Liver (tissue), 9 donors: ENCODE measurements around the gene BCAS1. TPM values are rescaled to one million over a fixed set of nuclear protein-coding genes. Genes with fewer than 3 reads are reported as not detected.

ENCODE experiments used
- DNase-seq: peaks from one replicate; pipeline ENCODE4 v3.0.0-alpha.2; 2017; ENCODE audit warnings: low spot score
- H3K27ac ChIP-seq, 2 donors: one replicate each; pipeline ENCODE4 v1.7.0; 2013; ENCODE audit warnings: inconsistent platforms in 2 of 2, low read length in 2 of 2, control low read depth in 1 of 2, low read depth in 1 of 2, mild to moderate bottlenecking in 1 of 2
- H3K27me3 ChIP-seq, 4 donors: one replicate each; pipeline versions ENCODE4 v1.6.1 to v1.7.0; 2013; ENCODE audit warnings: low read length in 3 of 4, inconsistent platforms in 1 of 4, mild to moderate bottlenecking in 1 of 4, moderate library complexity in 1 of 4; ENCODE audit not compliant: control insufficient read depth in 4 of 4, insufficient read depth in 4 of 4
- H3K36me3 ChIP-seq, 4 donors: one replicate each; pipeline versions ENCODE4 v1.6.1 to v1.7.0; 2013; ENCODE audit warnings: low read length in 3 of 4, mild to moderate bottlenecking in 3 of 4, low read depth in 1 of 4, moderate library complexity in 1 of 4; ENCODE audit not compliant: control insufficient read depth in 4 of 4, insufficient read depth in 3 of 4
- H3K4me1 ChIP-seq, 4 donors: one replicate each; pipeline versions ENCODE4 v1.6.1 to v1.7.0; 2013; ENCODE audit warnings: low read length in 3 of 4, mild to moderate bottlenecking in 3 of 4, moderate library complexity in 1 of 4; ENCODE audit not compliant: control insufficient read depth in 4 of 4, insufficient read depth in 4 of 4
- H3K4me3 ChIP-seq, 3 donors: one replicate each; pipeline versions ENCODE4 v1.6.1 to v1.7.0; 2013; ENCODE audit warnings: low read length in 3 of 3, control low read depth in 1 of 3, low read depth in 1 of 3, mild to moderate bottlenecking in 1 of 3
- H3K9ac ChIP-seq, 2 donors: one replicate each; pipeline ENCODE4 v1.7.0; 2013; ENCODE audit warnings: low read length in 2 of 2, mild to moderate bottlenecking in 2 of 2, moderate library complexity in 2 of 2, control low read depth in 1 of 2, low read depth in 1 of 2
- H3K9me3 ChIP-seq, 4 donors: one replicate each; pipeline versions ENCODE4 v1.6.1 to v1.7.0; 2013; ENCODE audit warnings: low read length in 3 of 4; ENCODE audit not compliant: control insufficient read depth in 4 of 4
- EGR1 ChIP-seq, 2 donors: IDR thresholded peaks; 2 replicates each; pipeline ENCODE4 v1.6.1; 2016 to 2018; ENCODE audit warnings: antibody characterized with exemption in 2 of 2, low read depth in 2 of 2
- FOXA1 ChIP-seq: IDR thresholded peaks from 2 replicates; pipeline ENCODE4 v1.6.1; 2016; ENCODE audit warnings: antibody characterized with exemption
- FOXA2 ChIP-seq: IDR thresholded peaks from 2 replicates; pipeline ENCODE4 v1.6.1; 2016; ENCODE audit warnings: antibody characterized with exemption
- GABPA ChIP-seq, 2 donors: IDR thresholded peaks in 1 of 2; conservative IDR thresholded peaks in 1 of 2; 2 replicates each; pipeline ENCODE4 v1.6.1; 2016; ENCODE audit warnings: antibody characterized with exemption in 2 of 2, mild to moderate bottlenecking in 1 of 2, moderate library complexity in 1 of 2
- HNF4A ChIP-seq, 2 donors: conservative IDR thresholded peaks; 2 replicates each; pipeline ENCODE4 v1.6.1; 2016; ENCODE audit warnings: antibody characterized with exemption in 2 of 2, mild to moderate bottlenecking in 2 of 2
- HNF4G ChIP-seq: IDR thresholded peaks from 2 replicates; pipeline ENCODE4 v1.6.1; 2016; ENCODE audit warnings: antibody characterized with exemption
- JUND ChIP-seq, 2 donors: IDR thresholded peaks; 2 replicates each; pipeline ENCODE4 v1.6.1; 2016; ENCODE audit warnings: antibody characterized with exemption in 2 of 2
- NR2F2 ChIP-seq: IDR thresholded peaks from 2 replicates; pipeline ENCODE4 v1.6.1; 2016; ENCODE audit warnings: antibody characterized with exemption
- RAD21 ChIP-seq, 2 donors: IDR thresholded peaks; 2 replicates each; pipeline ENCODE4 v1.6.1; 2016; ENCODE audit warnings: antibody characterized with exemption in 2 of 2, mild to moderate bottlenecking in 2 of 2
- RXRA ChIP-seq, 2 donors: IDR thresholded peaks; 2 replicates each; pipeline ENCODE4 v1.6.1; 2017 to 2018; ENCODE audit warnings: antibody characterized with exemption in 2 of 2, mild to moderate bottlenecking in 1 of 2
- TAF1 ChIP-seq: conservative IDR thresholded peaks from 2 replicates; pipeline ENCODE4 v1.6.1; 2016; ENCODE audit warnings: antibody characterized with exemption, mild to moderate bottlenecking
- YY1 ChIP-seq: IDR thresholded peaks from 2 replicates; pipeline ENCODE4 v1.6.1; 2016; ENCODE audit warnings: antibody characterized with exemption, mild to moderate bottlenecking
- WGBS: extraction: QIAGEN DNeasy Blood & Tissue Kit; methylation state at CpG from one replicate; pipeline ENCODE4 v1.1.7; 2013; 5-methylcytosine and 5-hydroxymethylcytosine counted together
- polyA plus RNA-seq, 2 donors: library from polyadenylated mRNA; stranded (reverse) in 1 of 2; unstranded in 1 of 2; fragments of 200-250 nt in 1 of 2; fragments of >200 nt in 1 of 2; fragmentation: Nextera tagmentation in 1 of 2; extraction: Ambion mirVana in 1 of 2; gene quantifications; one replicate each; pipeline versions ENCODE4 v1.2.1 to v1.2.3, GENCODE V29; 2013 to 2015
- total RNA-seq, 2 donors: library from RNA; depleted of rRNA; stranded (reverse); fragments of >200 nt; gene quantifications; one replicate each; pipeline ENCODE4 v1.2.3, GENCODE V29; 2014
- TF ChIP-seq, protein P1 (sequence below): IDR thresholded peaks from 2 replicates; pipeline ENCODE4 v1.6.1; 2016; ENCODE audit warnings: antibody characterized with exemption, mild to moderate bottlenecking
- TF ChIP-seq, protein P2 (sequence below): IDR thresholded peaks from 2 replicates; pipeline ENCODE4 v1.6.1; 2016; ENCODE audit warnings: antibody characterized with exemption
- TF ChIP-seq, protein P3 (sequence below): IDR thresholded peaks from 2 replicates; pipeline ENCODE4 v1.6.1; 2016; ENCODE audit warnings: antibody characterized with exemption
- TF ChIP-seq, protein P4 (sequence below): fragments of 150-350 bp; IDR thresholded peaks from 2 replicates; pipeline ENCODE4 v1.5.1; 2017; ENCODE audit warnings: improper control_type of control experiment, low read depth, low read length; ENCODE audit not compliant: missing input control
- TF ChIP-seq, protein P5 (sequence below): IDR thresholded peaks from 2 replicates; pipeline ENCODE4 v1.6.1; 2016; ENCODE audit warnings: antibody characterized with exemption
- donor health status: healthy.
- donor health status: healthy.
- donor health status: healthy.
- donor health status: healthy.
- donor health status: healthy.

BCAS1 gene
- total and polyA plus RNA-seq, 4 donors: under 0.01 to 0.93 (median 0.04) TPM

DNA sequence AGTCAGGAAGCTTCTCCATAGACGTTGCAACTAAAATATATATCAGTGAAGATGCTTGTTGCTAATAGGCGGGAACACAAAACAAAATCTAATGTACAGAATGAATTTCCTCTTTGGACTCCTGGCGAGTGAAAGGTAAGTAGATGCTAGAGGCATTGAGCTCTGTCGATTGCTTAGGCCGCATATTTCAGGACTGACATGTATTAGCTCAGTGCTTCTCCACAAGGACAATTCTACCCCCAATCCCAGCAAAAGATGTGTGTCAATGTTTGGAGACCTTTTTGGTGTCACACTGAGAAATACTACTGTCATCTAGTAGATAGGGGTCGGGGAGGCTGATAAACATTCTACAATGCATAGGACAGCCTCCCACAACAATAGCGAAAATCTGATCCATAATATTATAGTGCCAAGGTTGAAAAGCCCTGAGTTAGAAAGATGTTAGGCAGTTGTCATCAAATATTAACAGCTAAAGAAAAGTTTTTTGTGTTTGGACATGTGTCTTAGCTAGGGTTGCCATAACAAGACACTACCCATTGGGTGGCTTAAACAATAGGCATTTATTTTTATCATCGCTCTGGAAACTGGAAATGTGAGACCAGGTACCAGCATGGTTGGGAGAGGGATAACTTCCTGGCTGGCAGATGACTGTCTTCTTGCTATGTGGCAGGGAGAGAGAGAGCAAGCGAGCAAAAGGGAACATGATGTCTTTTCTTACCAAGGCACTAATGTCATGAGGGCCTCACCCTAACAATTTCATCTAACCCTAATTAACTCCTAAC, 48.0 kb upstream of the BCAS1 start:
- Histone ChIP-seq H3K9ac (no peak overlapping the region), H3K36me3 (no peaks in the 10 kb centered on the region), H3K9me3 (no peaks in the 10 kb centered on the region), H3K4me3 (no peak overlapping the region), H3K4me1 (peaks cover 5 to 18% (median 10%) of the 10 kb centered on the region in 4 donors), H3K27me3 (no peaks in the 10 kb centered on the region), H3K27ac (no peak overlapping the region)
- TF ChIP-seq RAD21 (IDR thresholded peaks at IDR 0.05) (no peak), FOXA2 (no peak), HNF4G (no peak), JUND (IDR thresholded peaks at IDR 0.05) (no peak), HNF4A (conservative IDR thresholded peaks at IDR 0.05) (no peak)
- TF ChIP-seq, protein P1, sequence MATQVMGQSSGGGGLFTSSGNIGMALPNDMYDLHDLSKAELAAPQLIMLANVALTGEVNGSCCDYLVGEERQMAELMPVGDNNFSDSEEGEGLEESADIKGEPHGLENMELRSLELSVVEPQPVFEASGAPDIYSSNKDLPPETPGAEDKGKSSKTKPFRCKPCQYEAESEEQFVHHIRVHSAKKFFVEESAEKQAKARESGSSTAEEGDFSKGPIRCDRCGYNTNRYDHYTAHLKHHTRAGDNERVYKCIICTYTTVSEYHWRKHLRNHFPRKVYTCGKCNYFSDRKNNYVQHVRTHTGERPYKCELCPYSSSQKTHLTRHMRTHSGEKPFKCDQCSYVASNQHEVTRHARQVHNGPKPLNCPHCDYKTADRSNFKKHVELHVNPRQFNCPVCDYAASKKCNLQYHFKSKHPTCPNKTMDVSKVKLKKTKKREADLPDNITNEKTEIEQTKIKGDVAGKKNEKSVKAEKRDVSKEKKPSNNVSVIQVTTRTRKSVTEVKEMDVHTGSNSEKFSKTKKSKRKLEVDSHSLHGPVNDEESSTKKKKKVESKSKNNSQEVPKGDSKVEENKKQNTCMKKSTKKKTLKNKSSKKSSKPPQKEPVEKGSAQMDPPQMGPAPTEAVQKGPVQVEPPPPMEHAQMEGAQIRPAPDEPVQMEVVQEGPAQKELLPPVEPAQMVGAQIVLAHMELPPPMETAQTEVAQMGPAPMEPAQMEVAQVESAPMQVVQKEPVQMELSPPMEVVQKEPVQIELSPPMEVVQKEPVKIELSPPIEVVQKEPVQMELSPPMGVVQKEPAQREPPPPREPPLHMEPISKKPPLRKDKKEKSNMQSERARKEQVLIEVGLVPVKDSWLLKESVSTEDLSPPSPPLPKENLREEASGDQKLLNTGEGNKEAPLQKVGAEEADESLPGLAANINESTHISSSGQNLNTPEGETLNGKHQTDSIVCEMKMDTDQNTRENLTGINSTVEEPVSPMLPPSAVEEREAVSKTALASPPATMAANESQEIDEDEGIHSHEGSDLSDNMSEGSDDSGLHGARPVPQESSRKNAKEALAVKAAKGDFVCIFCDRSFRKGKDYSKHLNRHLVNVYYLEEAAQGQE: no peak
- TF ChIP-seq, protein P2, sequence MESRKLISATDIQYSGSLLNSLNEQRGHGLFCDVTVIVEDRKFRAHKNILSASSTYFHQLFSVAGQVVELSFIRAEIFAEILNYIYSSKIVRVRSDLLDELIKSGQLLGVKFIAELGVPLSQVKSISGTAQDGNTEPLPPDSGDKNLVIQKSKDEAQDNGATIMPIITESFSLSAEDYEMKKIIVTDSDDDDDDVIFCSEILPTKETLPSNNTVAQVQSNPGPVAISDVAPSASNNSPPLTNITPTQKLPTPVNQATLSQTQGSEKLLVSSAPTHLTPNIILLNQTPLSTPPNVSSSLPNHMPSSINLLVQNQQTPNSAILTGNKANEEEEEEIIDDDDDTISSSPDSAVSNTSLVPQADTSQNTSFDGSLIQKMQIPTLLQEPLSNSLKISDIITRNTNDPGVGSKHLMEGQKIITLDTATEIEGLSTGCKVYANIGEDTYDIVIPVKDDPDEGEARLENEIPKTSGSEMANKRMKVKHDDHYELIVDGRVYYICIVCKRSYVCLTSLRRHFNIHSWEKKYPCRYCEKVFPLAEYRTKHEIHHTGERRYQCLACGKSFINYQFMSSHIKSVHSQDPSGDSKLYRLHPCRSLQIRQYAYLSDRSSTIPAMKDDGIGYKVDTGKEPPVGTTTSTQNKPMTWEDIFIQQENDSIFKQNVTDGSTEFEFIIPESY: no peak
- 81% methylated on average over 9 of the region's 9 CpGs for WGBS
- no peak for DNase-seq

DNA sequence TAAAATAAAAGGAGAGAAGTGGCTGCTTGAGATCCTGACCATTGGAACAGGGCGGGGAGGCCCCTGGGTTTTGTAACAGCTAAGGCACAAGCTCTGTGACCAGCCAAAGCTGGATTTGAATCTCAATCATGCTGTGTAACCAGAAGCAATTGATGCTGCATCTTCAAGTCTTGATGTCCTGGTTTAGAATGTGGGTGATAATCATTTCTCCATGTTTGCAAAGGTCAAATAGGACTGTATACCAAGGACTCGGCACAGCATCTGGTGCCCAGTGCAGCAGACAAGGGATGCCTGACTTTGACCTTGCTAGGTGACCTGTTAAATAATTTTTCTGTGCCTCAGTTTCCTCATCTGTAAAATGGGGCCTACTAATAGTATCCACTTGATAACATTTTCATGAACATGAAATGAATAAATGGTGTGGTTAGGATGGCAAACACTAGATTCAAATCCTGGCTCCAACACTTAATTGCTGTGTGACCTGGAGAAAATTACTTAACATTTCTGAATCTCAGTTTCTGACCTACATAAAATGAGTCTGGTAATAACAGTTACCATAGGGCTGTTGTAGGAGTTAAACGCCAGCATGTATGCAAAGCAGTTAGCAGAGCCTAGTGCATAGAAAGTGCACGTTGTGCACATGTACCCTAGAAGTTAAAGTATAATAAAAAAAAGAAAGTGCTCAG, 46.3 kb upstream of the BCAS1 start:
- Histone ChIP-seq H3K4me1 (peaks cover 15 to 31% (median 17%) of the 10 kb centered on the region in 4 donors), H3K36me3 (no peaks in the 10 kb centered on the region), H3K9me3 (no peaks in the 10 kb centered on the region), H3K27me3 (no peaks in the 10 kb centered on the region), H3K9ac (no peak overlapping the region), H3K27ac (no peak overlapping the region), H3K4me3 (no peak overlapping the region)
- no peak for DNase-seq
- 91% methylated on average over 4 of the region's 4 CpGs for WGBS
- TF ChIP-seq, protein P3, sequence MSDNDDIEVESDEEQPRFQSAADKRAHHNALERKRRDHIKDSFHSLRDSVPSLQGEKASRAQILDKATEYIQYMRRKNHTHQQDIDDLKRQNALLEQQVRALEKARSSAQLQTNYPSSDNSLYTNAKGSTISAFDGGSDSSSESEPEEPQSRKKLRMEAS: no peak
- TF ChIP-seq HNF4A (conservative IDR thresholded peaks at IDR 0.05) (no peak), RXRA (IDR thresholded peaks at IDR 0.05) (no peak), JUND (IDR thresholded peaks at IDR 0.05) (no peak), FOXA1 (no peak), YY1 (no peak), EGR1 (IDR thresholded peaks at IDR 0.05; ENCODE audit: low read depth in 2 of 2) (no peak), RAD21 (IDR thresholded peaks at IDR 0.05) (no peak), GABPA (IDR thresholded peaks at IDR 0.05 in 1 of 2, conservative IDR thresholded peaks at IDR 0.05 in 1 of 2) (no peak), TAF1 (no peak), HNF4G (no peak), FOXA2 (no peak), NR2F2 (no peak)
- TF ChIP-seq, protein P2: no peak
- TF ChIP-seq, protein P4, sequence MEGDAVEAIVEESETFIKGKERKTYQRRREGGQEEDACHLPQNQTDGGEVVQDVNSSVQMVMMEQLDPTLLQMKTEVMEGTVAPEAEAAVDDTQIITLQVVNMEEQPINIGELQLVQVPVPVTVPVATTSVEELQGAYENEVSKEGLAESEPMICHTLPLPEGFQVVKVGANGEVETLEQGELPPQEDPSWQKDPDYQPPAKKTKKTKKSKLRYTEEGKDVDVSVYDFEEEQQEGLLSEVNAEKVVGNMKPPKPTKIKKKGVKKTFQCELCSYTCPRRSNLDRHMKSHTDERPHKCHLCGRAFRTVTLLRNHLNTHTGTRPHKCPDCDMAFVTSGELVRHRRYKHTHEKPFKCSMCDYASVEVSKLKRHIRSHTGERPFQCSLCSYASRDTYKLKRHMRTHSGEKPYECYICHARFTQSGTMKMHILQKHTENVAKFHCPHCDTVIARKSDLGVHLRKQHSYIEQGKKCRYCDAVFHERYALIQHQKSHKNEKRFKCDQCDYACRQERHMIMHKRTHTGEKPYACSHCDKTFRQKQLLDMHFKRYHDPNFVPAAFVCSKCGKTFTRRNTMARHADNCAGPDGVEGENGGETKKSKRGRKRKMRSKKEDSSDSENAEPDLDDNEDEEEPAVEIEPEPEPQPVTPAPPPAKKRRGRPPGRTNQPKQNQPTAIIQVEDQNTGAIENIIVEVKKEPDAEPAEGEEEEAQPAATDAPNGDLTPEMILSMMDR: no peak
- TF ChIP-seq, protein P5, sequence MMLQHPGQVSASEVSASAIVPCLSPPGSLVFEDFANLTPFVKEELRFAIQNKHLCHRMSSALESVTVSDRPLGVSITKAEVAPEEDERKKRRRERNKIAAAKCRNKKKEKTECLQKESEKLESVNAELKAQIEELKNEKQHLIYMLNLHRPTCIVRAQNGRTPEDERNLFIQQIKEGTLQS: no peak
